ENCODE measurements around the gene TNFAIP8L1.

Gene TNFAIP8L1

GRCh38 chr19:4688587-4688986, 49.3 kb downstream of the TNFAIP8L1 start:
- CTCF ChIA-PET: no interaction called here
- H3K27ac Mint-ChIP-seq: no peak overlapping the region
- no peaks in the 10 kb centered on the region for H3K9me3 Mint-ChIP-seq
- no peak overlapping the region for H3K4me3 Mint-ChIP-seq
- peaks cover 26% of the 10 kb centered on the region for H3K36me3 Mint-ChIP-seq
- no peak for DNase-seq
- H3K4me1 Mint-ChIP-seq: no peaks in the 10 kb centered on the region
- H3K27me3 Mint-ChIP-seq: no peaks in the 10 kb centered on the region

- Mint-ChIP-seq H3K9me3 (no peaks in the 10 kb centered on the region), H3K4me1 (no peaks in the 10 kb centered on the region), H3K27ac (no peak overlapping the region), H3K4me3 (no peak overlapping the region), H3K27me3 (no peaks in the 10 kb centered on the region), H3K36me3 (peaks cover 27% of the 10 kb centered on the region)
- CTCF ChIA-PET: no interaction called here
- no peak for DNase-seq
Measured at GRCh38 chr19:4689403-4689802, 50.1 kb downstream of the TNFAIP8L1 start.

- H3K4me3 Mint-ChIP-seq: no peak overlapping the region
- no peaks in the 10 kb centered on the region for H3K27me3 Mint-ChIP-seq
- H3K27ac Mint-ChIP-seq: peak overlapping the region; percentile 17
- CTCF ChIA-PET: no interaction called here
- no peaks in the 10 kb centered on the region for H3K4me1 Mint-ChIP-seq
- no peaks in the 10 kb centered on the region for H3K9me3 Mint-ChIP-seq
- no peak for DNase-seq
- peaks cover 32% of the 10 kb centered on the region for H3K36me3 Mint-ChIP-seq
Measured at GRCh38 chr19:4690361-4690760, 51.0 kb downstream of the TNFAIP8L1 start.

- H3K9me3 Mint-ChIP-seq: no peaks in the 10 kb centered on the region
- no peak overlapping the region for H3K4me3 Mint-ChIP-seq
- DNase-seq: no peak
- H3K27me3 Mint-ChIP-seq: no peaks in the 10 kb centered on the region
- H3K4me1 Mint-ChIP-seq: no peaks in the 10 kb centered on the region
- H3K36me3 Mint-ChIP-seq: peaks cover 36% of the 10 kb centered on the region
- no peak overlapping the region for H3K27ac Mint-ChIP-seq
- CTCF ChIA-PET: no interaction called here
Measured at GRCh38 chr19:4691373-4691772, 52.1 kb downstream of the TNFAIP8L1 start.

GRCh38 chr19:4692251-4693077, 53.1 kb downstream of the TNFAIP8L1 start:
- Mint-ChIP-seq H3K27me3 (no peaks in the 10 kb centered on the region), H3K4me3 (no peak overlapping the region), H3K9me3 (no peaks in the 10 kb centered on the region), H3K4me1 (no peaks in the 10 kb centered on the region), H3K36me3 (peaks cover 35% of the 10 kb centered on the region), H3K27ac (peak overlapping the region; percentile 28)
- CTCF ChIA-PET: no interaction called here
- DNase-seq: no peak

GRCh38 chr19:4693078-4693350, 53.7 kb downstream of the TNFAIP8L1 start:
- H3K4me3 Mint-ChIP-seq: no peak overlapping the region
- DNase-seq: no peak
- H3K4me1 Mint-ChIP-seq: no peaks in the 10 kb centered on the region
- CTCF ChIA-PET: no interaction called here
- H3K36me3 Mint-ChIP-seq: peaks cover 37% of the 10 kb centered on the region
- no peaks in the 10 kb centered on the region for H3K27me3 Mint-ChIP-seq
- H3K9me3 Mint-ChIP-seq: no peaks in the 10 kb centered on the region
- peak overlapping the region; percentile 28 for H3K27ac Mint-ChIP-seq

GRCh38 chr19:4693471-4694121, 54.3 kb downstream of the TNFAIP8L1 start:
- no peaks in the 10 kb centered on the region for H3K4me1 Mint-ChIP-seq

GRCh38 chr19:4694211-4694987, 55.1 kb downstream of the TNFAIP8L1 start:
- no peak overlapping the region for H3K4me3 Mint-ChIP-seq

More at GRCh38 chr19:4693471-4694121, 54.3 kb downstream of the TNFAIP8L1 start:
- Mint-ChIP-seq H3K9me3 (no peaks in the 10 kb centered on the region), H3K4me3 (no peak overlapping the region), H3K36me3 (peaks cover 39% of the 10 kb centered on the region), H3K27me3 (no peaks in the 10 kb centered on the region), H3K27ac (no peak overlapping the region)
- CTCF ChIA-PET: no interaction called here
- no peak for DNase-seq

GRCh38 chr19:4695224-4695731, 56.0 kb downstream of the TNFAIP8L1 start:
- no peaks in the 10 kb centered on the region for H3K27me3 Mint-ChIP-seq
- no peaks in the 10 kb centered on the region for H3K4me1 Mint-ChIP-seq
- DNase-seq: no peak
- CTCF ChIA-PET: no interaction called here
- peaks cover 42% of the 10 kb centered on the region for H3K36me3 Mint-ChIP-seq
- H3K27ac Mint-ChIP-seq: no peak overlapping the region
- H3K4me3 Mint-ChIP-seq: no peak overlapping the region
- H3K9me3 Mint-ChIP-seq: no peaks in the 10 kb centered on the region

More at GRCh38 chr19:4694211-4694987, 55.1 kb downstream of the TNFAIP8L1 start:
- no peaks in the 10 kb centered on the region for H3K4me1 Mint-ChIP-seq
- H3K27ac Mint-ChIP-seq: no peak overlapping the region
- DNase-seq: no peak
- peaks cover 39% of the 10 kb centered on the region for H3K36me3 Mint-ChIP-seq
- CTCF ChIA-PET: interaction anchor here (0.5 kb wide), 1 partner anchor 21 kb away, joined by 3 read pairs; no protein-coding TSS in a partner anchor
- H3K27me3 Mint-ChIP-seq: no peaks in the 10 kb centered on the region
- H3K9me3 Mint-ChIP-seq: no peaks in the 10 kb centered on the region

- Mint-ChIP-seq H3K4me3 (no peak overlapping the region), H3K36me3 (peaks cover 46% of the 10 kb centered on the region), H3K27me3 (no peaks in the 10 kb centered on the region), H3K27ac (no peak overlapping the region), H3K9me3 (no peaks in the 10 kb centered on the region), H3K4me1 (no peaks in the 10 kb centered on the region)
- no peak for DNase-seq
- CTCF ChIA-PET: interaction anchor here (1.0 kb wide), 1 partner anchor 93 kb away, joined by 3 read pairs; no protein-coding TSS in a partner anchor
Measured at GRCh38 chr19:4697304-4697703, 58.0 kb downstream of the TNFAIP8L1 start.

GRCh38 chr19:4699826-4700692, 60.7 kb downstream of the TNFAIP8L1 start:
- Mint-ChIP-seq H3K27me3 (no peaks in the 10 kb centered on the region), H3K27ac (no peak overlapping the region), H3K9me3 (no peaks in the 10 kb centered on the region), H3K4me1 (no peaks in the 10 kb centered on the region), H3K36me3 (peaks cover 38% of the 10 kb centered on the region), H3K4me3 (no peak overlapping the region)
- CTCF ChIA-PET: no interaction called here
- no peak for DNase-seq

- no peak for DNase-seq
- no peaks in the 10 kb centered on the region for H3K9me3 Mint-ChIP-seq
- H3K27me3 Mint-ChIP-seq: no peaks in the 10 kb centered on the region
- no peaks in the 10 kb centered on the region for H3K4me1 Mint-ChIP-seq
- CTCF ChIA-PET: interaction anchor here (1.1 kb wide), 1 partner anchor 9 kb away, joined by 3 read pairs; no protein-coding TSS in a partner anchor
- H3K36me3 Mint-ChIP-seq: peaks cover 35% of the 10 kb centered on the region
- no peak overlapping the region for H3K27ac Mint-ChIP-seq
- H3K4me3 Mint-ChIP-seq: no peak overlapping the region
Measured at GRCh38 chr19:4700693-4700970, 61.3 kb downstream of the TNFAIP8L1 start.

- Mint-ChIP-seq H3K36me3 (peaks cover 33% of the 10 kb centered on the region), H3K4me1 (no peaks in the 10 kb centered on the region), H3K27me3 (no peaks in the 10 kb centered on the region), H3K9me3 (no peaks in the 10 kb centered on the region), H3K27ac (no peak overlapping the region), H3K4me3 (no peak overlapping the region)
- CTCF ChIA-PET: interaction anchor here (1.1 kb wide), 1 partner anchor 8 kb away, joined by 3 read pairs; no protein-coding TSS in a partner anchor
- no peak for DNase-seq
Measured at GRCh38 chr19:4701557-4701956, 62.2 kb downstream of the TNFAIP8L1 start.

GRCh38 chr19:4702764-4703163, 63.4 kb downstream of the TNFAIP8L1 start:
- Mint-ChIP-seq H3K4me1 (no peaks in the 10 kb centered on the region), H3K27me3 (no peaks in the 10 kb centered on the region), H3K36me3 (peaks cover 28% of the 10 kb centered on the region), H3K27ac (no peak overlapping the region), H3K4me3 (no peak overlapping the region), H3K9me3 (no peaks in the 10 kb centered on the region)
- CTCF ChIA-PET: no interaction called here
- no peak for DNase-seq
